OCI-LY3 (cell line): ENCODE data around the gene NBL1.

ENCODE experiments used
- H2AFZ ChIP-seq: fragments of 200-600, 300-600 bp; shearing (Covaris generic); 2 replicates; pipeline ENCODE4 v1.6.0; 2014; ENCODE audit warnings: antibody characterized with exemption, low read depth, low read length
- H3K27ac ChIP-seq: fragments of 200-600, 300-600 bp; sonication (generic); 2 replicates; pipeline ENCODE4 v1.5.1; 2014; ENCODE audit warnings: mild to moderate bottlenecking, low read length, moderate library complexity, mixed read lengths
- H3K27me3 ChIP-seq: fragments of 200-600, 300-600 bp; sonication (generic); 2 replicates; pipeline ENCODE4 v1.6.1; 2014; ENCODE audit warnings: low read depth, low read length, mixed read lengths
- H3K36me3 ChIP-seq: fragments of 200-600, 300-600 bp; sonication (generic); replicated peaks from 2 replicates; pipeline ENCODE3; 2014; ENCODE audit warnings: low read depth, low read length, mixed read lengths
- H3K4me1 ChIP-seq: fragments of 300-600, 200-600 bp; sonication (generic); 2 replicates; pipeline ENCODE4 v1.6.1; 2014; ENCODE audit warnings: low read length, mixed read lengths
- H3K4me2 ChIP-seq: fragments of 200-600, 300-600 bp; sonication (generic); 2 replicates; pipeline ENCODE4 v1.6.1; 2014; ENCODE audit warnings: low read length, mixed read lengths
- H3K4me3 ChIP-seq: fragments of 300-600, 200-600 bp; sonication (generic); 2 replicates; pipeline ENCODE4 v1.5.1; 2014; ENCODE audit warnings: antibody characterized with exemption, mild to moderate bottlenecking, low read length, moderate library complexity
- H3K79me2 ChIP-seq: fragments of 300-600, 200-600 bp; shearing (Covaris generic); 2 replicates; pipeline ENCODE4 v1.6.1; 2014; ENCODE audit warnings: mild to moderate bottlenecking, low read length, mixed read lengths
- H3K9ac ChIP-seq: fragments of 300-600, 200-600 bp; shearing (Covaris generic); 2 replicates; pipeline ENCODE4 v1.6.0; 2014; ENCODE audit warnings: mild to moderate bottlenecking, low read length, moderate library complexity
- H3K9me3 ChIP-seq: fragments of 200-600, 300-600 bp; shearing (Covaris generic); 2 replicates; pipeline ENCODE4 v1.6.1; 2014; ENCODE audit warnings: low read length, mixed read lengths; ENCODE audit not compliant: insufficient read depth
- H4K20me1 ChIP-seq: fragments of 200-600, 300-600 bp; sonication (generic); 2 replicates; pipeline ENCODE4 v1.6.1; 2016; ENCODE audit warnings: low read length, mixed read lengths; ENCODE audit not compliant: insufficient read depth
- EZH2phosphoT487 ChIP-seq: fragments of 200-600 bp; shearing (Covaris generic); IDR thresholded peaks from 2 replicates; pipeline ENCODE4 v1.6.1; 2018; ENCODE audit warnings: antibody characterized with exemption, mixed run types, low read depth
- TF ChIP-seq, protein P1 (sequence below): fragments of 200-600, 300-600 bp; sonication (generic); IDR thresholded peaks from 2 replicates; pipeline ENCODE4 v1.5.1; 2014; ENCODE audit warnings: antibody characterized with exemption, low read length, low read depth

NBL1 gene

GRCh38 chr1:19700079-19700777, 56.1 kb downstream of the NBL1 start:
- H3K27ac ChIP-seq: no peak overlapping the region
- H4K20me1 ChIP-seq: no peaks in the 10 kb centered on the region
- H3K9me3 ChIP-seq: no peaks in the 10 kb centered on the region
- no peaks in the 10 kb centered on the region for H3K79me2 ChIP-seq
- H3K4me1 ChIP-seq: peaks cover 10% of the 10 kb centered on the region
- H3K36me3 ChIP-seq: no peaks in the 10 kb centered on the region
- H3K27me3 ChIP-seq: no peaks in the 10 kb centered on the region
- H3K4me2 ChIP-seq: no peak overlapping the region
- H3K9ac ChIP-seq: no peak overlapping the region
- no peak overlapping the region for H2AFZ ChIP-seq
- no peak overlapping the region for H3K4me3 ChIP-seq
- TF ChIP-seq, protein P1, sequence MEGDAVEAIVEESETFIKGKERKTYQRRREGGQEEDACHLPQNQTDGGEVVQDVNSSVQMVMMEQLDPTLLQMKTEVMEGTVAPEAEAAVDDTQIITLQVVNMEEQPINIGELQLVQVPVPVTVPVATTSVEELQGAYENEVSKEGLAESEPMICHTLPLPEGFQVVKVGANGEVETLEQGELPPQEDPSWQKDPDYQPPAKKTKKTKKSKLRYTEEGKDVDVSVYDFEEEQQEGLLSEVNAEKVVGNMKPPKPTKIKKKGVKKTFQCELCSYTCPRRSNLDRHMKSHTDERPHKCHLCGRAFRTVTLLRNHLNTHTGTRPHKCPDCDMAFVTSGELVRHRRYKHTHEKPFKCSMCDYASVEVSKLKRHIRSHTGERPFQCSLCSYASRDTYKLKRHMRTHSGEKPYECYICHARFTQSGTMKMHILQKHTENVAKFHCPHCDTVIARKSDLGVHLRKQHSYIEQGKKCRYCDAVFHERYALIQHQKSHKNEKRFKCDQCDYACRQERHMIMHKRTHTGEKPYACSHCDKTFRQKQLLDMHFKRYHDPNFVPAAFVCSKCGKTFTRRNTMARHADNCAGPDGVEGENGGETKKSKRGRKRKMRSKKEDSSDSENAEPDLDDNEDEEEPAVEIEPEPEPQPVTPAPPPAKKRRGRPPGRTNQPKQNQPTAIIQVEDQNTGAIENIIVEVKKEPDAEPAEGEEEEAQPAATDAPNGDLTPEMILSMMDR: no peak
- no peak for TF ChIP-seq EZH2phosphoT487

- peaks cover 4% of the 10 kb centered on the region for H3K4me1 ChIP-seq
- no peaks in the 10 kb centered on the region for H3K27me3 ChIP-seq
- no peaks in the 10 kb centered on the region for H4K20me1 ChIP-seq
- no peak overlapping the region for H3K27ac ChIP-seq
- TF ChIP-seq, protein P1: no peak
- TF ChIP-seq EZH2phosphoT487: no peak
- no peak overlapping the region for H3K4me3 ChIP-seq
- H3K9ac ChIP-seq: no peak overlapping the region
- H2AFZ ChIP-seq: no peak overlapping the region
- H3K36me3 ChIP-seq: no peaks in the 10 kb centered on the region
- H3K4me2 ChIP-seq: no peak overlapping the region
- no peaks in the 10 kb centered on the region for H3K79me2 ChIP-seq
- H3K9me3 ChIP-seq: no peaks in the 10 kb centered on the region
These were observed 59.2 kb downstream of the NBL1 start for GRCh38 chr1:19703280-19703679.

GRCh38 chr1:19704247-19705113, 60.4 kb downstream of the NBL1 start:
- H3K4me2 ChIP-seq: no peak overlapping the region
- H3K4me3 ChIP-seq: no peak overlapping the region
- H2AFZ ChIP-seq: no peak overlapping the region
- no peaks in the 10 kb centered on the region for H3K27me3 ChIP-seq
- H3K9ac ChIP-seq: no peak overlapping the region
- H3K27ac ChIP-seq: no peak overlapping the region
- H3K79me2 ChIP-seq: no peaks in the 10 kb centered on the region
- TF ChIP-seq EZH2phosphoT487: no peak
- TF ChIP-seq, protein P1: peak; percentile 66
- no peaks in the 10 kb centered on the region for H3K36me3 ChIP-seq
- no peaks in the 10 kb centered on the region for H3K4me1 ChIP-seq
- no peaks in the 10 kb centered on the region for H4K20me1 ChIP-seq
- no peaks in the 10 kb centered on the region for H3K9me3 ChIP-seq

GRCh38 chr1:19705464-19705863, 61.4 kb downstream of the NBL1 start:
- no peak overlapping the region for H3K4me3 ChIP-seq
- no peak for TF ChIP-seq EZH2phosphoT487
- TF ChIP-seq, protein P1: no peak

More at GRCh38 chr1:19705464-19705863, 61.4 kb downstream of the NBL1 start:
- H3K27me3 ChIP-seq: no peaks in the 10 kb centered on the region
- no peak overlapping the region for H2AFZ ChIP-seq
- H4K20me1 ChIP-seq: no peaks in the 10 kb centered on the region
- no peak overlapping the region for H3K4me2 ChIP-seq
- no peaks in the 10 kb centered on the region for H3K9me3 ChIP-seq
- H3K79me2 ChIP-seq: no peaks in the 10 kb centered on the region
- peaks cover 2% of the 10 kb centered on the region for H3K36me3 ChIP-seq
- peaks cover 4% of the 10 kb centered on the region for H3K4me1 ChIP-seq
- no peak overlapping the region for H3K9ac ChIP-seq
- H3K27ac ChIP-seq: no peak overlapping the region
